B cell (primary cell): ENCODE data around the gene FAM120A. TPM values are rescaled to one million over a fixed set of nuclear protein-coding genes. Genes with fewer than 3 reads are reported as not detected.

Experiments used
- ATAC-seq: fragments of 200-7000 bp; cut with Tn5 transposase; one replicate; pipeline ENCODE4 v1.10.0; 2021; ENCODE audit warnings: low read depth, mild to moderate bottlenecking, moderate number of reproducible peaks, moderate library complexity
- CTCF ChIA-PET: fragments of 350-600 bp; sonication (Branson Sonifier 250); formaldehyde crosslinking; loops from one replicate; lab custom pipeline; 2021; ENCODE audit warnings: antibody characterized with exemption, inconsistent platforms; lab: Charles Lee
- POLR2A ChIA-PET: fragments of 350-600 bp; sonication (Branson Sonifier 250); formaldehyde crosslinking; loops from one replicate; lab custom pipeline; 2021; ENCODE audit warnings: antibody characterized with exemption; lab: Charles Lee
- DNase-seq: peaks from one replicate; pipeline ENCODE4 v3.0.0; 2013
- H2AFZ ChIP-seq: 2 replicates; pipeline ENCODE4 v1.6.1; 2012; ENCODE audit warnings: mild to moderate bottlenecking, low read depth, low read length; ENCODE audit not compliant: insufficient read depth, poor library complexity, severe bottlenecking
- H3K27ac ChIP-seq, 2 donors: 1 replicate in 1 of 2; 2 replicates in 1 of 2; pipeline ENCODE4 v1.5.1; 2012 to 2013; ENCODE audit warnings: low read length in 2 of 2, mild to moderate bottlenecking in 2 of 2, moderate library complexity in 1 of 2
- H3K27me3 ChIP-seq, 4 experiments: fragments of 200-600 bp in 1 of 4; sonication (generic) in 1 of 4; replicated peaks in 1 of 4; 1 replicate in 2 of 4; 2 replicates in 2 of 4; pipeline versions ENCODE4 v1.6.1 to v1.7.0; 2013 to 2016; ENCODE audit warnings: low read length in 3 of 4, mild to moderate bottlenecking in 2 of 4, mixed read lengths in 1 of 4, moderate library complexity in 1 of 4; ENCODE audit not compliant: insufficient read depth in 4 of 4, control insufficient read depth in 3 of 4; ENCODE audit errors: control extremely low read depth in 1 of 4
- H3K36me3 ChIP-seq, 2 experiments: replicated peaks in 1 of 2; 1 replicate in 1 of 2; 2 replicates in 1 of 2; pipeline versions ENCODE4 v1.6.1 to v1.7.1; 2013; ENCODE audit warnings: low read length in 1 of 2; ENCODE audit not compliant: insufficient read depth in 2 of 2, control insufficient read depth in 1 of 2; ENCODE audit errors: control extremely low read depth in 1 of 2, extremely low read depth in 1 of 2
- H3K4me1 ChIP-seq, 2 donors: fragments of 200-600 bp in 1 of 2; sonication (generic) in 1 of 2; 1 replicate in 1 of 2; 2 replicates in 1 of 2; pipeline versions ENCODE4 v1.5.1 to v1.6.1; 2013 to 2017; ENCODE audit warnings: low read length in 2 of 2; ENCODE audit not compliant: control insufficient read depth in 2 of 2, insufficient read depth in 2 of 2
- H3K4me2 ChIP-seq: replicated peaks from 2 replicates; pipeline ENCODE3; 2012; ENCODE audit warnings: mild to moderate bottlenecking, low read depth, low read length; ENCODE audit not compliant: poor library complexity, severe bottlenecking
- H3K4me3 ChIP-seq, 5 experiments: fragments of 200-600 bp in 1 of 5; sonication (generic) in 1 of 5; 1 replicate in 3 of 5; 2 replicates in 2 of 5; pipeline versions ENCODE4 v1.5.1 to v1.7.0; 2011 to 2016; ENCODE audit warnings: low read length in 4 of 5, mild to moderate bottlenecking in 4 of 5, low read depth in 2 of 5, control low read depth in 1 of 5, moderate library complexity in 1 of 5; ENCODE audit not compliant: insufficient read depth in 1 of 5; ENCODE audit errors: control extremely low read depth in 1 of 5, extremely low read depth in 1 of 5
- H3K79me2 ChIP-seq: fragments of 200-600 bp; sonication (generic); one replicate; pipeline ENCODE4 v1.6.0; 2016; ENCODE audit warnings: low read length; ENCODE audit not compliant: control insufficient read depth, insufficient read depth
- H3K9ac ChIP-seq: fragments of 200-600 bp; sonication (generic); 2 replicates; pipeline ENCODE4 v1.6.1; 2017; ENCODE audit warnings: mild to moderate bottlenecking, low read length, moderate library complexity
- H3K9me3 ChIP-seq, 3 donors: one replicate each; pipeline versions ENCODE4 v1.6.1 to v1.7.1; 2013; ENCODE audit warnings: low read length in 2 of 3; ENCODE audit not compliant: control insufficient read depth in 2 of 3, insufficient read depth in 1 of 3; ENCODE audit errors: control extremely low read depth in 1 of 3
- H4K20me1 ChIP-seq: 2 replicates; pipeline ENCODE4 v1.6.0; 2012; ENCODE audit warnings: mild to moderate bottlenecking, low read length; ENCODE audit not compliant: insufficient read depth, control insufficient read depth, poor library complexity, severe bottlenecking
- H3K27ac Mint-ChIP-seq: one replicate; pipeline ENCODE4 v1.8.0; 2021; ENCODE audit warnings: mixed read lengths
- H3K27me3 Mint-ChIP-seq: one replicate; pipeline ENCODE4 v1.8.0; 2021; ENCODE audit warnings: mixed read lengths
- H3K4me1 Mint-ChIP-seq: one replicate; pipeline ENCODE4 v1.8.0; 2021; ENCODE audit warnings: mixed read lengths
- H3K4me3 Mint-ChIP-seq: one replicate; pipeline ENCODE4 v1.8.0; 2021; ENCODE audit warnings: mixed read lengths
- H3K9me3 Mint-ChIP-seq: one replicate; pipeline ENCODE4 v1.8.0; 2022; ENCODE audit warnings: mixed read lengths; ENCODE audit not compliant: insufficient read depth
- EZH2 ChIP-seq: IDR thresholded peaks from 2 replicates; pipeline ENCODE4 v1.6.1; 2012; ENCODE audit warnings: borderline replicate concordance, low read depth, mild to moderate bottlenecking, moderate library complexity, low read length; ENCODE audit not compliant: insufficient read depth, poor library complexity, severe bottlenecking
- WGBS: methylation state at CpG from one replicate; pipeline ENCODE4 v1.1.5; 2013; ENCODE audit warnings: missing lambda C conversion rate; ENCODE audit not compliant: insufficient coverage; 5-methylcytosine and 5-hydroxymethylcytosine counted together
- intact Hi-C: fragments of 100-400 bp; cut with micrococcal nuclease; formaldehyde crosslinking; loops from one replicate; pipeline ENCODE4 v1.10.0; 2022
- polyA plus RNA-seq: library from polyadenylated mRNA; depleted of rRNA; stranded (reverse); fragments of >200 nt; gene quantifications from 2 replicates; pipeline ENCODE4 v1.2.3, GENCODE V29; 2012
- total RNA-seq, 2 donors: library from RNA; stranded (reverse); fragments of 120-200 nt in 1 of 2; gene quantifications; 1 replicate in 1 of 2; 2 replicates in 1 of 2; pipeline versions ENCODE4 v1.2.3 to v1.2.4, GENCODE V29; 2013 to 2022
- TF ChIP-seq, protein P1 (sequence below): fragments of 200-600 bp; IDR thresholded peaks from one replicate; pipeline ENCODE4 v1.8.0; 2022; ENCODE audit warnings: antibody characterized with exemption, mild to moderate bottlenecking

The FAM120A gene
- total and polyA plus RNA-seq, 2 donors (not counting 1 experiment from before 2014, with no cell fraction given) = 48.4 to 105 TPM

DNA sequence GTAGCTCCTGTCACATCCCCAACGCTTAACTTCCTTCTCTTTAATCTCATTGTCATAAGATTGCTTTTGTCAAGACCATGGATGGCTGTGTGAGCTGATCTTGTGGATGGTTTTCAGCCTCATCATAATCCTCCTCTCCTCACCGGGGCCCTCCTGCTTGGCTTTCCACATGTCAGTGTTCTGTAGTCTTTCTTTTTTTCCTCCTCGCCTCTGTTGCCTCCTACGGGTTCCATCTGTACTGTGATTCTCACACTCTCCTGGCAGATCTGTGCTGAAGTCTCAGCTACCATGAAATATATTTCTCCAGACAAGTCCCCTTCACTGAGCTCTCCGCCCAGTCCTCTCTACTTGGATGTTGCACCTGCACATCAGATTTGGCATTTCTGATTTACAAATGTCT, 36.8 kb downstream of the FAM120A start:
- WGBS = 96% methylated on average over 4 of the region's 5 CpGs
- DNase-seq (no peak), ATAC-seq (no peak)
- Mint-ChIP-seq H3K27me3 (no peaks in the 10 kb centered on the region), H3K9me3 (no peaks in the 10 kb centered on the region), H3K4me3 (no peak overlapping the region), H3K4me1 (peaks cover 26% of the 10 kb centered on the region), H3K27ac (no peak overlapping the region)
- CTCF ChIA-PET = no interaction called here
- no peaks in the 10 kb centered on the region for H3K9me3 ChIP-seq
- intact Hi-C loops = no loop called here
- peaks cover 6 to 11% of the 10 kb centered on the region in 2 donors for H3K4me1 ChIP-seq
- no peak overlapping the region for H3K27ac ChIP-seq
- POLR2A ChIA-PET = no interaction called here
- H2AFZ ChIP-seq = no peak overlapping the region
- no peaks in the 10 kb centered on the region for H3K27me3 ChIP-seq
- H3K4me2 ChIP-seq = no peak overlapping the region
- H3K79me2 ChIP-seq = peaks cover 84% of the 10 kb centered on the region
- no peak overlapping the region for H3K9ac ChIP-seq
- H3K36me3 ChIP-seq = peaks cover 5 to 51% of the 10 kb centered on the region in 2 experiments
- TF ChIP-seq, protein P1, sequence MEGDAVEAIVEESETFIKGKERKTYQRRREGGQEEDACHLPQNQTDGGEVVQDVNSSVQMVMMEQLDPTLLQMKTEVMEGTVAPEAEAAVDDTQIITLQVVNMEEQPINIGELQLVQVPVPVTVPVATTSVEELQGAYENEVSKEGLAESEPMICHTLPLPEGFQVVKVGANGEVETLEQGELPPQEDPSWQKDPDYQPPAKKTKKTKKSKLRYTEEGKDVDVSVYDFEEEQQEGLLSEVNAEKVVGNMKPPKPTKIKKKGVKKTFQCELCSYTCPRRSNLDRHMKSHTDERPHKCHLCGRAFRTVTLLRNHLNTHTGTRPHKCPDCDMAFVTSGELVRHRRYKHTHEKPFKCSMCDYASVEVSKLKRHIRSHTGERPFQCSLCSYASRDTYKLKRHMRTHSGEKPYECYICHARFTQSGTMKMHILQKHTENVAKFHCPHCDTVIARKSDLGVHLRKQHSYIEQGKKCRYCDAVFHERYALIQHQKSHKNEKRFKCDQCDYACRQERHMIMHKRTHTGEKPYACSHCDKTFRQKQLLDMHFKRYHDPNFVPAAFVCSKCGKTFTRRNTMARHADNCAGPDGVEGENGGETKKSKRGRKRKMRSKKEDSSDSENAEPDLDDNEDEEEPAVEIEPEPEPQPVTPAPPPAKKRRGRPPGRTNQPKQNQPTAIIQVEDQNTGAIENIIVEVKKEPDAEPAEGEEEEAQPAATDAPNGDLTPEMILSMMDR = no peak
- no peak for TF ChIP-seq EZH2
- H3K4me3 ChIP-seq = no peak overlapping the region
- H4K20me1 ChIP-seq = peaks cover 51% of the 10 kb centered on the region

DNA sequence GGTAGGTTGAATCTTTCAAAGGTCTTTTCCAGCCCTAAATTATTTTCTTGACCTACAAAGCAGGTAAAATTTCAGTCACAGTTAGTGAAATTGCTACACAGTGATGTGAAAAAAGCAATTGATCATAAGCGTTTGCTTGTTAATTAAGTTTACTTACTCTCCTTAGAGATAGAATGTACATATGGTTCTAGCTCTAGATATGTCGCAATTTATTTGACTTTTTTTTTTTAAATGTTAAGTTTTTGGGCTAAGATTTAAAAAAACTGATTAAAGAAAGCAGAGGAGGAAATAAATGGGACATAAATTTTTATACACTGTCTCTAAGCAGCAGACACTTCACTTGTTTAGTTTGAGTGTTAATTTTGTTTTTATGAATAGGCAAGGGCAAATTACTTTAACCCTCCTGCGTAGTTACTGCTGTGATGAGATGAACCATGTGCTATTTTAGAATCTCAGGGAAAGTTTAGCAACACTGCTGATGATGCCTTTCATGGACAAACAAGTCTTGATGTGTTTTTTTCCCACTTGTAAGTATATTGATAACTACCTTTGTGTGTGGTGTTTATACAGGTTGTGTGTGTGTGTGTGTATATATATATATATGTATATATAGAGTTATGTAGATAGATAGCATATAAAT, 40.2 kb downstream of the FAM120A start:
- CTCF ChIA-PET = interaction anchor here (1.8 kb wide), 1 partner anchor 75 kb away, joined by 6 read pairs; no protein-coding TSS in a partner anchor
- POLR2A ChIA-PET = interaction anchor here (0.6 to 0.9 kb wide), 2 partner anchors 9 to 38 kb away, joined by 3 read pairs; partner anchors contain the start of gene FAM120AOS
- no peak overlapping the region for H3K27ac Mint-ChIP-seq

More for the DNA sequence above, 40.2 kb downstream of the FAM120A start:
- no peak for DNase-seq
- no peak for ATAC-seq
- Mint-ChIP-seq H3K4me3 (no peak overlapping the region), H3K4me1 (peaks cover 22% of the 10 kb centered on the region), H3K9me3 (no peaks in the 10 kb centered on the region), H3K27me3 (no peaks in the 10 kb centered on the region)
- intact Hi-C loops = no loop called here
- Histone ChIP-seq H3K27me3 (no peaks in the 10 kb centered on the region), H2AFZ (no peak overlapping the region), H3K4me1 (peaks cover 6 to 11% of the 10 kb centered on the region in 2 donors), H3K27ac (no peak overlapping the region), H4K20me1 (peaks cover 75% of the 10 kb centered on the region), H3K4me2 (no peak overlapping the region), H3K4me3 (no peak overlapping the region), H3K79me2 (peaks cover 71% of the 10 kb centered on the region), H3K36me3 (peaks cover 3 to 54% of the 10 kb centered on the region in 2 experiments), H3K9ac (no peak overlapping the region), H3K9me3 (no peaks in the 10 kb centered on the region)
- TF ChIP-seq, protein P1 = no peak
- no peak for TF ChIP-seq EZH2
- no CpG with 5 or more reads among the region's 3 CpGs for WGBS
